ENCODE data around the gene NRIP1. TPM values are rescaled to one million over a fixed set of nuclear protein-coding genes. Genes with fewer than 3 reads are reported as not detected.

The NRIP1 gene
- total RNA-seq, 1 donor from 2014 or later = 72.1 TPM

GRCh38 chr21:14962217-14962616 lies 102.6 kb downstream of the NRIP1 start:
- Mint-ChIP-seq H3K36me3 (ENCODE audit: low read depth, unreplicated experiment) (peaks cover 18% of the 10 kb centered on the region), H3K9me3 (ENCODE audit: unreplicated experiment) (no peaks in the 10 kb centered on the region), H3K27ac (ENCODE audit: unreplicated experiment) (no peak overlapping the region), H3K4me1 (ENCODE audit: unreplicated experiment) (peaks cover 6% of the 10 kb centered on the region), H3K27me3 (ENCODE audit: unreplicated experiment) (no peaks in the 10 kb centered on the region), H3K4me3 (ENCODE audit: unreplicated experiment) (no peak overlapping the region)
- no peak for DNase-seq (ENCODE audit: low spot score)
- no peak for TF ChIP-seq CTCF (IDR thresholded peaks at IDR 0.05; ENCODE audit: unreplicated experiment)

- TF ChIP-seq CTCF (IDR thresholded peaks at IDR 0.05; ENCODE audit: unreplicated experiment) = no peak
- Mint-ChIP-seq H3K27me3 (ENCODE audit: unreplicated experiment) (no peaks in the 10 kb centered on the region), H3K36me3 (ENCODE audit: low read depth, unreplicated experiment) (peaks cover 12% of the 10 kb centered on the region), H3K4me1 (ENCODE audit: unreplicated experiment) (peaks cover 6% of the 10 kb centered on the region), H3K27ac (ENCODE audit: unreplicated experiment) (no peak overlapping the region), H3K9me3 (ENCODE audit: unreplicated experiment) (no peaks in the 10 kb centered on the region), H3K4me3 (ENCODE audit: unreplicated experiment) (no peak overlapping the region)
- no peak for DNase-seq (ENCODE audit: low spot score)
Observed at GRCh38 chr21:14961502-14961901, 103.3 kb downstream of the NRIP1 start.

GRCh38 chr21:14959343-14959742 lies 105.5 kb downstream of the NRIP1 start:
- no peak for TF ChIP-seq CTCF (IDR thresholded peaks at IDR 0.05; ENCODE audit: unreplicated experiment)
- H3K9me3 Mint-ChIP-seq (ENCODE audit: unreplicated experiment) = no peaks in the 10 kb centered on the region
- no peak overlapping the region for H3K27ac Mint-ChIP-seq (ENCODE audit: unreplicated experiment)
- no peaks in the 10 kb centered on the region for H3K36me3 Mint-ChIP-seq (ENCODE audit: low read depth, unreplicated experiment)
- no peaks in the 10 kb centered on the region for H3K27me3 Mint-ChIP-seq (ENCODE audit: unreplicated experiment)
- H3K4me1 Mint-ChIP-seq (ENCODE audit: unreplicated experiment) = peaks cover 12% of the 10 kb centered on the region
- H3K4me3 Mint-ChIP-seq (ENCODE audit: unreplicated experiment) = no peak overlapping the region
- no peak for DNase-seq (ENCODE audit: low spot score)

- TF ChIP-seq CTCF (IDR thresholded peaks at IDR 0.05; ENCODE audit: unreplicated experiment) = no peak
- H3K27me3 Mint-ChIP-seq (ENCODE audit: unreplicated experiment) = no peaks in the 10 kb centered on the region
- H3K27ac Mint-ChIP-seq (ENCODE audit: unreplicated experiment) = no peak overlapping the region
- H3K4me1 Mint-ChIP-seq (ENCODE audit: unreplicated experiment) = peaks cover 12% of the 10 kb centered on the region
- no peaks in the 10 kb centered on the region for H3K9me3 Mint-ChIP-seq (ENCODE audit: unreplicated experiment)
- H3K4me3 Mint-ChIP-seq (ENCODE audit: unreplicated experiment) = no peak overlapping the region
- H3K36me3 Mint-ChIP-seq (ENCODE audit: low read depth, unreplicated experiment) = no peaks in the 10 kb centered on the region
- DNase-seq (ENCODE audit: low spot score) = no peak
Observed at GRCh38 chr21:14957836-14958235, 107.0 kb downstream of the NRIP1 start.

GRCh38 chr21:14956807-14957206 lies 108.0 kb downstream of the NRIP1 start:
- H3K4me3 Mint-ChIP-seq (ENCODE audit: unreplicated experiment) = no peak overlapping the region

More at GRCh38 chr21:14956807-14957206, 108.0 kb downstream of the NRIP1 start:
- peaks cover 12% of the 10 kb centered on the region for H3K4me1 Mint-ChIP-seq (ENCODE audit: unreplicated experiment)
- H3K36me3 Mint-ChIP-seq (ENCODE audit: low read depth, unreplicated experiment) = no peaks in the 10 kb centered on the region
- no peak overlapping the region for H3K27ac Mint-ChIP-seq (ENCODE audit: unreplicated experiment)
- TF ChIP-seq CTCF (IDR thresholded peaks at IDR 0.05; ENCODE audit: unreplicated experiment) = no peak
- no peaks in the 10 kb centered on the region for H3K9me3 Mint-ChIP-seq (ENCODE audit: unreplicated experiment)
- no peaks in the 10 kb centered on the region for H3K27me3 Mint-ChIP-seq (ENCODE audit: unreplicated experiment)
- no peak for DNase-seq (ENCODE audit: low spot score)
